NCI-H1417 treated with DMSO at 0.1 percent for 48 hours (cell line): ENCODE results near the gene FKBP7.
"Not testable (repeated sequence)": the region's sequence is repeated elsewhere in the genome, so short reads cannot be mapped to it uniquely, and the experiment has no call there.

Source experiments
- DNase-seq: peaks from one replicate; lab custom pipeline; 2025; lab: John Stamatoyannopoulos, UW

Gene FKBP7, protein sequence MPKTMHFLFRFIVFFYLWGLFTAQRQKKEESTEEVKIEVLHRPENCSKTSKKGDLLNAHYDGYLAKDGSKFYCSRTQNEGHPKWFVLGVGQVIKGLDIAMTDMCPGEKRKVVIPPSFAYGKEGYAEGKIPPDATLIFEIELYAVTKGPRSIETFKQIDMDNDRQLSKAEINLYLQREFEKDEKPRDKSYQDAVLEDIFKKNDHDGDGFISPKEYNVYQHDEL

DNA sequence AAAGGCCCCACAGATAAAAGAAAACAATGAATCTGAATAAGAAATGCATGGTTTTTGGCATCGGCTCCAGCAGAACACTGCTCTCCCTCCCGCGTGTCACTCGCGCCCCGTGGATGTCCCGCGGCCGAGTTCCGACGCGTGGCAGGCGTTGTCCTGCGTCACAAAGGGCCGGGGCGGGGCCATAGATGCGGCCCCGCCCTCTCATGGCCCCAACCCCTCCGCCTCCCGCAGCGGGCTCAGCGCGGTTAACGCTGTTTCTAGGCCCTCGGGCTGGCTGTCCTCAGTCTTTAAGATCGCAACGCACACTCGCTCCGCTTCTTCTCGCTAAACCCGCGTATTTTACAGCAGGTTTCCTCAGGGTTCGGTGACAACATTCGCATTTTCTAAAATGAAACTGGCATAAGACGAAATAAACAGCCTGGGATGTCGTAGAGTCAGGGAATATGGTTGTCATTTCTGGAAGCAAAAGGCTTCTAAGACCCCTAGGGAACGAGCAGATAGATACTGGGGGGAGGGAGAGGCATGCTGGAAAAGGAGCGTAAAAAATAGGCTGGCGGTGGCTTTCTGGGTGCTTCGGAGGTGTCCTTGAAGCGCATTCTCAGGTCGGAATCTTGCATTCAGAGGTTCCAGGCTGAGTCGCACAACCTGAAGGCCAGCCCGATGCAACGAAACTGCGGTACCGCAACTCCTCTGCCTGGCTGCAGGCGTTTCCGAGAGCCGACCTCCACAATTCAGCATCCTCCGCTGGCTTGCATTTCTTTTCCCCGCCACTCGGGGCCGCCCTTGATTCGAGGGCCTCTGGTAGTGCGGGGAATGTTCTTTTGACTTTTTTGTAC is at the start of gene FKBP7:
TSS of gene FKBP7 (minus strand) at position 162 of the 836 bp plus-strand sequence. CDS start at position 61, 101 bp downstream.
- peak; percentile 52 for DNase-seq

GRCh38 chr2:178527592-178527991 is 49.2 kb upstream of the FKBP7 start:
- no peak for DNase-seq

- DNase-seq = no peak
Measured at GRCh38 chr2:178526256-178526655, 47.9 kb upstream of the FKBP7 start.

- not testable (repeated sequence) for DNase-seq
Measured at GRCh38 chr2:178525460-178525859, 47.1 kb upstream of the FKBP7 start.

DNA sequence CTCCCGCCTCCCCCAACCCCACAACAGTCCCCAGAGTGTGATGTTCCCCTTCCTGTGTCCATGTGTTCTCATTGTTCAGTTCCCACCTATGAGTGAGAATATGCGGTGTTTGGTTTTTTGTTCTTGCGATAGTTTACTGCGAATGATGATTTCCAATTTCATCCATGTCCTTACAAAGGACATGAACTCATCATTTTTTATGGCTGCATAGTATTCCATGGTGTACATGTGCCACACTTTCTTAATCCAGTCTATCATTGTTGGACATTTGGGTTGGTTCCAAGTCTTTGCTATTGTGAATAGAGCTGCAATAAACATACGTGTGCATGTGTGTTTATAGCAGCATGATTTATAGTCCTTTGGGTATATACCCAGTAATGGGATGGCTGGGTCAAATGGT is 46.6 kb upstream of the FKBP7 start:
- DNase-seq = not testable (repeated sequence)

DNA sequence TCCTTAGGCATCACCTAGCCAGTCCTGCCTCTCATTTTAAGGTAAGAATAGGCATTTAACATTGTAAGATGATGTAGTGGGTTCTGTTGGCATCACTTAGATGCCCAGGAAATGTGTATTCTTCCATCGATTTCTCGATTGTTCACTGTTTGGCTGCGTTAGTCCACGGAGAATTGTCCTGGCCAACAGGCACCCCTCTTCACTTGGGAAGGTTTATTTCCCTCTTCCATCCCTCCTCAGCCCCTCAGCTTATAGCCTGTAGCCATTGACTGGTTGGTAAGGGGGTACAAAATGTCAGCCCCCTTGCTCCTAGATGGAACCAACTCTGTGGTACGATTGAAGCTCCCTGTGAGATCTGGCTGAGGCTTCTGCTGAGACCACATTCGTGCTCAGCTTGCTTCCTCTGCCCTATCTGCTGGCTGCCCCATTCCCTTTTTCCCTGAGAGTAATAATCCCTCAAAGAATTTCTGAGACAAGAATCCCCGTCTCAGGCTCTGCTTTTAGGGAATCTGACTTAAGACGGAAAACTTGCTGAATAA is 45.3 kb upstream of the FKBP7 start:
- no peak for DNase-seq

- peak; percentile 16 for DNase-seq
Measured at GRCh38 chr2:178522950-178523595, 44.7 kb upstream of the FKBP7 start.

DNA sequence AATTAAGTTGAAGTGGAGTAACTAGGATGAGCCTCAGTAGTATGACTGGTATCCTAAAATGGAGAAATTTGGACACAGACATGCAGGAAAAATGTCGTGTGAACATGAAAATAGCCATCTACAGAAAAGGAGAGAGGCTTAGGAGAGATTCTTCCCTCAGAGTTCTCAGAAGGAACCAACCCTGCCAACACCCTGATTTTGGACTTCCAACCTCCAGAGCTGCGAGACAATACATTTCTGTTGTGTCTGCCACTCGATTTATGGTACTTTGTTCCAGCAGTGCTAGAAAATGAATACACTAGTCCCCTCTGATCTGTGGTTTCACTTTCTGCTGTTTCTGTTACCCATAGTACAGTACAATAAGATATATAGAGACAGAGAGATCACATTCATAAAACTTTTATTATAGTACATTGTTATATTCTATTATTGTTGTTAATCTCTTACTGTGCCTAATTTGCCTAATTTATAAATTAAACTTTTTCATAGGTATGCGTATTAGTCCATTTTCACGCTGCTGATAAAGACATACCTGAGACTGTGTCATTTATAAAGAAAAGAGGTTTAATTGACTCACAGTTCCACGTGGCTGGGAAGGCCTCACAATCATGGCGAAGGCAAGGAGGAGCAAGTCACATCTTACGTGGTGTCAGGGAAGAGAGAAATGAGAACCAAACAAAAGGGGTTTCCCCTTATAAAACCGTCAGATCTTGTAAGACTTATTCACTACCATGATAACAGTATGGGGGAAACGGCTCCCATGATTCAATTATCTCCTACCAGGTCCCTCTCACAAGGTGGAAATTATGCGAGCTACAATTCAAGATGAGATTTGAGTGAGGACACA is 43.1 kb upstream of the FKBP7 start:
- no peak for DNase-seq

DNA sequence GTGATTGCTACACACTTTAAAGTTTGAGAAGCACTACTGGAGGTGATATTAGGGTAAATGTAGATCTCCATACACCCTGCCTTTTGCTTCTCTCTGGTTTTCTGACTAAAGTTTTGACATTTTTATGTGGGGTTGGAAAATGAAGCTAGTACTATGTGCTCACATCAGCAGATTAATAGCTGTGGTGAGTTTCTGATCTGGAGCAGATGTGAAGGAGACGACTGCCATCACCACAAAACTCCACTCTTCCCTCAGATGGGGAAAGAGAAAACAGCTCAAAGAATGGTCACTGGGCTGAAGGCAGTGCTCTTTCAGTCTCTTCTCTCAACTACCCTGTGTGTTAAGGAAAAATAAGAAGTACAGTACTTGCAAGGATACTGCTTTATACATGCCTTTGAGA is 39.1 kb upstream of the FKBP7 start:
- DNase-seq = no peak

DNA sequence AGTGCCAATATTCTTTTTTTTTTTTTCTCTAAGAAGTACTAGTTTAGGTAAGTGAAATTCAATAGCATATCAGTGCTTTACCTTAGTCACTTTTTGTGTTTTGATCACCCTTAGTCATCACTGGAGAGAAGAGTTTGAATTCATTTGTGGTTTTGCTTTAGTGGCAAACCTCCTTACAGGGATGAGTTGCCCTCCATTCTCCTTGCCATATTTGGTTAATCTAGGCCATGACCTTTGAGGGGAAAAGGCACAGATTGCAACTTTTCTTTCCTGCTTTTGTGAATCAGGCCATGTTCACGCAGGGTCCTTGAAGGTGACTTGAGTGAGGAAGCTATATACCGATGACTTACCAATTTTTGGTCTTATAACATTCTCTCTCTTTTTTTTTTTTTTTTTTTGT is 36.3 kb upstream of the FKBP7 start:
- no peak for DNase-seq

DNA sequence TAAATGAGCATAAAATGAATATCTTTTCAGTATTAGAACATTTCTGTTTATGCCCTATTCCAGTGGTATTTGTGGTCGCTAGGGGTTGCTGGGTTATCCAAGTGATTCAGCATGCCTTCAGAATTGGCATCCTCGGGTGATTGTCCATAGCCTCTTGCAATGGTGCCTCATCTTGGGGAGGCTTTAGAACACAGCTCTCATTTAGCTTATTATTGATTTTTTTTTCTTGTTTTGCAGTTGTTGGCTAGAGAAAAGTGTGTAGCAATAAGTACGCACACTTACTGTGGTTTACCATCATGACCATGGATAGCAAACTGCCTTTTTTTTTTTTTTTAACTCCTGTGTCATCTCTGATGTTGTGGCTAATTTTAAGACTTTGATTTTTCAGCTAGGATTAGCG is 35.5 kb upstream of the FKBP7 start:
- DNase-seq = no peak

DNA sequence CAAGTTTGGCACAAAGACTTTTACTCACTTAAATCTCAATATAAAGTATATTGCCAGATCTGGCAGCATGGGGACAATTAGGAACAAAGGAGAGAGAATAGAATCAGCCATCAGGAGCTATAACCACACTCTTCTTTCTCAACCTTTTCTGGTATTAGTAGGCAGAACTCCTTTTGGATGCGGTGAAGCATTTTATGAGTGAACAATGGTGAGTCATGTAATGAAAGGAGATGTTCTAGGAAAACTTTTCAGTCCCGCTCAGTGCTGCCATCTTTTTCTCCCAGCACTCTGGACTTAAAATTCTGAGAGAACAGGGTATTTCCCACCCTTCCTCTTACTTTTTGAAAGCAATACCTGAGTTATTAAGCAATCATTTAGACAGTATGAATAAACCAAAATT is 34.1 kb upstream of the FKBP7 start:
- DNase-seq = no peak

DNA sequence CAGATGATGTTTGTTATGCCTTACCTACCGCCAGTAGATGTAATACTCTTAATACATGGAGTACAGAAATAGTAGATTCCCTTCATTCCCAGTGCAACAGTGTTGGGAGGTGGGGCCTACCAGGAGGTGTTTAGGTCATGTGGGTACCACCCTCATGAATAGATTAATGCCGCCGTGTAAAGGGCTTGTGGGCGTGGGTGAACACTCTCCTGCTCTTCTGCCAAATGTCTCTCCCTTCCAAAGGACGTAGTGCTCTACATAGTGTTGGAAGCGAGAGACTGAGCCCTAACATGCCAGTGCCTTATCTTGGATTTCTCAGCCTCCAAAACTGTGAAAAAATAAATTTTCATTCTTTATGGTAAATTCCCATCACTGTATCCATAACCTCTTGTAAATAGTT is 32.0 kb upstream of the FKBP7 start:
- no peak for DNase-seq

GRCh38 chr2:178508646-178509045 is 30.2 kb upstream of the FKBP7 start:
- no peak for DNase-seq

DNA sequence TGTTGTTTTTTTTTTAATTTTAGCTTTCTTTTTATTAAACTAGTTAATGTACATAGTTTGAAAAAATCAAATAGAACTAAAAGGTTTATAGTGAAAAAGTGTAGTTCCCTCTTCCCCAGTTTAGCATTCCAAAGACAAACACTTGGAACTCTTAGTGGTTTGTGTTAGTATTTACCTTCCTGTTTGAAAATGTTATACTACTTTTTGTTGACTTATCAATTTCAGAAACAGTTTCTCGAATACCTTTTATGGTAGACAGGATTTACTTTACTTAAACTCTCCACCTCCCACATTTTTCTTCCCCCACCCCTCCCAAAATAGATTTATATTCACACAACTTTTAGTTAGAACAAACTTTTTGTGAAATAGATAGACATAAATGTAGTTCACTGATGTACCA is 28.5 kb upstream of the FKBP7 start:
- DNase-seq = no peak

DNA sequence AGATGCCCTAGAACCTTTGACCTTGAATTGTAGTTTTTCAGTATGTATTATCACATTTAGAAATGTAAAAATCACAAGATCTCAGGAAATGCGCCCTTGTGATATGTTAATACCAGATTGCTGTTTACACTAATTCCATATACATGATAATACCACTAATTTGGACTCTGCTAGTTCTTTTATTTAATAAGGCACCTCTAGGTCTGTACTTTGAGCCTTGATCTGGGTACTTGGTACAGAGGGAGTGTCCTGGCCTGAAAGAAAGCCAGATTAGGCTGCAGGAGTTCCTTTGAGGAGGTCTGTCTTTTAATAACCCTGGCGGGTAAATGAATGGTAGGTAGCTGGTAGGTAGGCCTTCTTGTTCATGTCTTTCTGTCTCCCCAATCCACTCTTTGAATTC is 28.1 kb upstream of the FKBP7 start:
- no peak for DNase-seq

DNA sequence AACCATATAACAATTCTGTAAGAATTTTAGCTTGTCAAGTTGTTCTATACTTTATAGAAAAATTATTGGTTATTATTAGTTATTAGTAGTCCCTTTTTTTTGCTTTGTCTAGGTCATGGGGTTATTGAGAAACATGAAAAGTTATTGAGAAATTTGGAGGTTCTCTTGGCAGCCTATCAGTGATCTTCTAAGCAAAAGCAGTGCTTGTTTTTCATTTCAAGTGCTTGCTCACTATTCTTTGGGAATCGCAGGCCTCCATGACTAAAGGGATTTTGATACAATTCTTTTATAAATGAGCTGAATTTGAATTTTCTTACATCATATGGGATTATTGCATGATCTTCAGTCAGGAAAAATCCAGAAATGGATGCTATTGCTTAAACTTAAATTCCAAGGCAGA is 27.7 kb upstream of the FKBP7 start:
- no peak for DNase-seq

DNA sequence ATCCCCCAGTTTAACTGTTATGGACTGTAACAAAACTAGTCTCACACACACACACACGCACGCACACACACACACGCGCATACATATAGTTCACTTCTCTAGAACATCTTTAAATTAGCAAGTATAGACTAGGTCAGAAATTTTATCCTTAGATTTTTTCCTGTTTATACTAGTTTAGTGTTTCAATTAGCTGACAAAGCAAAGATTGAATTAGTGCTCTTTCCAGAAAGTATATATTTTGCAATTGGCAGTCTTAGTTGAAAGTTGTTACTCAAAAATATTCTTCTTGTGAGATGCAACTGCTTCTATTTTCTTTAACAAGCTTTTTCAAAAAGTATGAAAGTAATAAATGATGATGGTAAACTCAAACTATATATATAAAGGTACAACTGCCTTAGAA is 24.4 kb upstream of the FKBP7 start:
- no peak for DNase-seq

- no peak for DNase-seq
Measured at GRCh38 chr2:178499640-178500039, 21.2 kb upstream of the FKBP7 start.

GRCh38 chr2:178498137-178498536 is 19.7 kb upstream of the FKBP7 start:
- DNase-seq = no peak

DNA sequence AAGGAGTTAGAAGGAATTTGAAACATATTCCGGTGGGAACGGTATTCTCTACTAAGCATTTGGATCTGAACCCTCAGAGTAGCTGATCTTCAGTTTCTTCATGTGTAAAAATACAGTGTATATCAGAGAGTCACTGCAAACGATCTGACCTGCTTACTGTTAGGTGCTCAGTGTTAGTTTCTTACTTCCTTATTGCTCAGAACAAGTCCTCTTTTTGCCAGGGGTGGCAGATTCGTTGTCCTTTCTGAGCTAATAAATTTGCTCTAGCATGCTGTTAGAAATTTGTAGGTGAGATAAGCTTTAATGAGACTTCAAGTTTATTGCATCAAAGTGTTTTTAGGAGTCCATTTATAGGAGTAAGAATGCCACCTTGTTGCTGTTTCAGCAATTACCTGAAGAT is 17.6 kb upstream of the FKBP7 start:
- no peak for DNase-seq

GRCh38 chr2:178491612-178492011 is 13.2 kb upstream of the FKBP7 start:
- DNase-seq = no peak
